ENCODE results near the gene STON2.
A peak's percentile ranks its signal among the peaks of the same experiment; 100 is the strongest.

Gene STON2

GRCh38 chr14:81219210-81219758 is 180.8 kb downstream of the STON2 start:
- Histone ChIP-seq H3K4me3 (ENCODE audit: low read depth, low read length) (peak overlapping the region; percentile 91), H3K4me1 (no peaks in the 10 kb centered on the region), H3K9me3 (no peaks in the 10 kb centered on the region), H3K36me3 (peaks cover 20% of the 10 kb centered on the region), H3K27me3 (no peaks in the 10 kb centered on the region)
- peak; percentile 91 for DNase-seq
- TF ChIP-seq CTCF (IDR thresholded peaks at IDR 0.05; ENCODE audit: low read depth, low read length), result no peak

- H3K36me3 ChIP-seq, result peaks cover 55% of the 10 kb centered on the region
- TF ChIP-seq CTCF (IDR thresholded peaks at IDR 0.05; ENCODE audit: low read depth, low read length), result peak; percentile 72
- H3K9me3 ChIP-seq, result no peaks in the 10 kb centered on the region
- H3K4me3 ChIP-seq (ENCODE audit: low read depth, low read length), result no peak overlapping the region
- H3K4me1 ChIP-seq, result peaks cover 8% of the 10 kb centered on the region; the same call in 1 of the 2 replicates
- DNase-seq, result peak; percentile 60
- no peaks in the 10 kb centered on the region for H3K27me3 ChIP-seq
Observed at GRCh38 chr14:81211844-81212243, 188.3 kb downstream of the STON2 start.

All from BE2C (cell line).